BLaER1 treated with 17β-estradiol and CSF1 and Interleukin-3, amounts not matched to agents 10 nM and 100 nM (cell line): ENCODE results near the gene PCAT6.
A peak's percentile ranks its signal among the peaks of the same experiment; 100 is the strongest.

Source experiments
- H3K27ac ChIP-seq, 11 experiments: shearing (Covaris generic); formaldehyde crosslinking; 2 replicates each; pipeline ENCODE4 v1.8.1; 2022
- H3K27me3 ChIP-seq, 11 experiments: shearing (Covaris generic); formaldehyde crosslinking; 2 replicates each; pipeline ENCODE4 v1.8.1; 2022
- H3K36me3 ChIP-seq, 11 experiments: shearing (Covaris generic); formaldehyde crosslinking; 2 replicates each; pipeline ENCODE4 v1.8.1; 2022
- H3K4me1 ChIP-seq, 10 experiments: shearing (Covaris generic); formaldehyde crosslinking; 2 replicates each; pipeline ENCODE4 v1.8.1; 2022
- H3K4me2 ChIP-seq, 11 experiments: shearing (Covaris generic); formaldehyde crosslinking; 2 replicates each; pipeline ENCODE4 v1.8.1; 2022
- H3K4me3 ChIP-seq, 10 experiments: shearing (Covaris generic); formaldehyde crosslinking; 2 replicates each; pipeline ENCODE4 v1.8.1; 2022
- H3K9ac ChIP-seq, 11 experiments: shearing (Covaris generic); formaldehyde crosslinking; 2 replicates each; pipeline ENCODE4 v1.8.1; 2022
- H3K9me3 ChIP-seq, 11 experiments: shearing (Covaris generic); formaldehyde crosslinking; replicated peaks in 1 of 11; 2 replicates each; pipeline ENCODE4 v1.8.1; 2022
- H4K20me1 ChIP-seq, 11 experiments: shearing (Covaris generic); formaldehyde crosslinking; 2 replicates each; pipeline ENCODE4 v1.8.1; 2022
- Cebpa-rat ChIP-seq, 11 experiments: shearing (Covaris generic); IDR thresholded peaks; 2 replicates each; pipeline ENCODE4 v1.8.1; 2022

The PCAT6 gene

DNA sequence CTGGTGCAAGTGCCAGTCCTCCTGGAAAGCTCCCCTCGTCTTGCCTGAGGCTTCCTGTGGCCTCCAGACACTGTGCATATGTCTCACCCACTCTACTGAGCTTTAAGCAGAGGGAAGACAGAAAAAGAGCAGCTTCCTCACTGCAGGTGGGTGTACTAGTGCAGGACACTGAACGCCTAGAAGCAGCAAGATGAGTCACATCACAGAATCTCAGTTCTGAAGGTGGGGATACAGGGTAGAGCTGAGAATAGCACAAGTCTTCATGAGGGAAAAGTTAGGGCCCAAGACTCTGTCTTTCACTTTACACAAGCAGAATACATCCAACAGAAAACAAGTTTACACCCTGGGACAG, 37.4 kb downstream of the PCAT6 start:
- Histone ChIP-seq H3K9ac (0 out of 22 replicates have a peak overlapping the region, but pooled peaks of 1 of the 11 experiments have one; percentile 22), H3K4me1 (peaks cover 7 to 33% (median 29%) of the 10 kb centered on the region in 10 experiments; a peak in 17 of 20 replicates), H3K9me3 (no peaks in the 10 kb centered on the region), H3K36me3 (no peaks in the 10 kb centered on the region), H4K20me1 (no peaks in the 10 kb centered on the region), H3K4me3 (no peak overlapping the region), H3K27me3 (no peaks in the 10 kb centered on the region), H3K4me2 (peak overlapping the region in 8 of 11 experiments; percentile 9 to 60 (median 44); a peak in 14 of 22 replicates), H3K27ac (peak overlapping the region in 1 of 11 experiments; percentile 12; a peak in 1 of 22 replicates)
- no peak for TF ChIP-seq Cebpa-rat (IDR thresholded peaks at IDR 0.05)

DNA sequence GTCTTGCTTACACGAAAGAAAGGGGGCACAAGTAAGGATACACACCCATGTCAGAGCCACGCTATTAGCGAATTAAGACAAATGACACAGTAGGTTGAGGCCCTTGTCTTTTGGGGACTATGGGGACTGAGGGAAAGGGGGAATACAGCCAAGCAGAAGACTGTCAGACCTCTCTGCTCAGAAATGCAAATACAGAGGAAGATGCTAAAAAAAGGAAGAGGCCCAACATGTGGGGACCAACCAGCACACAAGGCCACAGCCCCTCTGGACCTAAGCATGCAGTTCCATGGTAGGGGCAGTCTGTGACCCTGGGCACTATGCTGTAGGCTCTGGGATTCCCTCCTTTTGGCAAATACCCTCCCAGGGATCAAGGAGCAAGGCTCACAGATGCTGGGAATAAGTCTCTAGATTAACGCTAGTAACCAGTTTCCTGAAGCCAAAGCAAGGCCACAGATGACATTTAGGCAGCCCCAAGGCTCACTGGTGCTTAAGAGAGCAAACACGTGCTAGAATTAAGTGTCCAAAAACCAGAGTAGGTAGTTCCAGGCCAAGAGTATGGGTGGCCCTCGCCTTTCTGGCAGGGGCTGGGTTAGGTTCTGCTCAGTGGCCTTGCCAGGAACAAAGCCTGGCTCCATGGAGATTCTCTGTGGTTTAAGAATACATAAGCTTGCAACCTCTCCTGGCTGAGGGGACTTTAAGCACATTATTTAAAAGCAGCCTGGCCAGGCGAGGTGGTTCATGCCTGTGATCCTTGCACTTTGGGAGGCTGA, 40.0 kb downstream of the PCAT6 start:
- peak overlapping the region in 3 of 11 experiments; percentile 5 to 7 (median 5); a peak in 3 of 22 replicates for H3K9ac ChIP-seq
- no peak overlapping the region for H3K4me3 ChIP-seq
- peak overlapping the region in 5 of 11 experiments; percentile 6 to 45 (median 15); a peak in 5 of 22 replicates for H3K27ac ChIP-seq
- no peaks in the 10 kb centered on the region for H3K27me3 ChIP-seq
- no peaks in the 10 kb centered on the region for H4K20me1 ChIP-seq
- no peaks in the 10 kb centered on the region for H3K9me3 ChIP-seq
- peaks cover 13 to 46% (median 37%) of the 10 kb centered on the region in 10 experiments; a peak in 19 of 20 replicates for H3K4me1 ChIP-seq
- no peak for TF ChIP-seq Cebpa-rat (IDR thresholded peaks at IDR 0.05)
- no peaks in the 10 kb centered on the region for H3K36me3 ChIP-seq
- H3K4me2 ChIP-seq: peak overlapping the region in 9 of 11 experiments; percentile 29 to 52 (median 46); a peak in 16 of 22 replicates

DNA sequence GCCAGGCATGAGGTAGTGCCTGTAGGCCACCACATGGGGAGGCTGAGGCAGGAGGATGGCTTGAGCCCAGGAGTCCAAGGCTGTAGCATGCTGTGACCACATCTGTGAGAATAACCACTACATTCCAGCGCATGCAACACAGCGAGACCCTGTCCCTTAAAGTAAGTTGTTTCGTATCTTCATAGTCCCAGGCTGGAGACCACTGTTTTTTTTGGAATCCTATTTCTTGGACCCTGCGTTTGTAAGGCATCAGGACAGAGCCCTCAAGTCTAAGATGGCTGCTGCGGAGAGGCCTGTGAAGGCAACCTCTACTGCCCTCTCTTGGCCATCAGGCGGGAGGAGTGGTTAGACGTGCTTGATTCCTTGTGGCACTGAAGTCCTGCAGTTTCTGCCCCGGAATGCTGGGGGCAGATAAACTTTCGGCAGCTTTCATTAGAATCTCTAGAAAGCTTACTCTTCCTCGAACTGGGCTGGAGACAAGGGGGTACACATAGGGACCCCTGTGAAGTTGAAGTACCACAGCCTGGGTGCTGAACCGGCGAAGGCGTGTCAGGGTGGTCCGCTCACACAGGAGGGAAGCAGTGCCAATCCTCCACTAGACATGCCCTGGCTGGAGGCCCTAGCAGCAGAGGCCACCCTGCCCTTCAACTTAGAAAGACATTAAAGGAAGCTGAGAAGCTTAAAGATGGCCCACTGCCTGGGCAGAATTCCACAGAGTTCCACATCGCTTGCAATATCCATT, 41.6 kb downstream of the PCAT6 start:
- no peaks in the 10 kb centered on the region for H3K36me3 ChIP-seq
- H3K4me3 ChIP-seq: no peak overlapping the region
- H3K27me3 ChIP-seq: no peaks in the 10 kb centered on the region
- no peaks in the 10 kb centered on the region for H4K20me1 ChIP-seq
- no peak overlapping the region for H3K9ac ChIP-seq
- TF ChIP-seq Cebpa-rat (IDR thresholded peaks at IDR 0.05): no peak
- H3K4me1 ChIP-seq: peaks cover 13 to 55% (median 45%) of the 10 kb centered on the region in 10 experiments; a peak in 19 of 20 replicates
- no peak overlapping the region; a peak in 1 of 22 replicates for H3K4me2 ChIP-seq
- H3K9me3 ChIP-seq: no peaks in the 10 kb centered on the region
- peak overlapping the region in 1 of 11 experiments; percentile 42; a peak in 1 of 22 replicates for H3K27ac ChIP-seq

DNA sequence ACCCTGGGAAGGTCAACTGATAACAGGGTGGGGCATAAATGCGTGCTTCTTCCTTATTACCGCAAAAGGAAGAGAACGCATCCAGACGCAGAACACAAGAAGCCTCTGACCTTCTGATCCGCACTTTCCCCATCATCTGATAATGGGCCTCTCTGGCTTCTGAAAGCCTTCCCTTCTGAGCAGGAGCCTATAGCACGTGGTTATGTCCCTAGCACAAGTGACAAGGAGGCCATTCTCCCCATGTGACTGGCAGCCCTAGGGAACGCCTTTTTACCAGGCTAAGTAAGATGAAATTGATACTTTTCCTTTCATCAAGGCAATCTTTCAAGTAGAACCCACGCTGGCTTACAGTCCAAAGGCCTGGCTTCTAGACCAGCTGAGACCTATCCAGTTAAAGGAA, 44.0 kb downstream of the PCAT6 start:
- Histone ChIP-seq H3K4me1 (peaks cover 31 to 65% (median 53%) of the 10 kb centered on the region in 10 experiments), H3K27me3 (peaks cover 6 to 12% (median 10%) of the 10 kb centered on the region in 11 experiments), H3K27ac (no peak overlapping the region), H3K36me3 (no peaks in the 10 kb centered on the region), H4K20me1 (no peaks in the 10 kb centered on the region), H3K4me3 (no peak overlapping the region), H3K9me3 (peaks cover 0 to 3% (median 0%) of the 10 kb centered on the region in 11 experiments; a peak in 2 of 22 replicates), H3K9ac (no peak overlapping the region), H3K4me2 (peak overlapping the region in 1 of 11 experiments; percentile 30; a peak in 1 of 22 replicates)
- TF ChIP-seq Cebpa-rat (IDR thresholded peaks at IDR 0.05): no peak

DNA sequence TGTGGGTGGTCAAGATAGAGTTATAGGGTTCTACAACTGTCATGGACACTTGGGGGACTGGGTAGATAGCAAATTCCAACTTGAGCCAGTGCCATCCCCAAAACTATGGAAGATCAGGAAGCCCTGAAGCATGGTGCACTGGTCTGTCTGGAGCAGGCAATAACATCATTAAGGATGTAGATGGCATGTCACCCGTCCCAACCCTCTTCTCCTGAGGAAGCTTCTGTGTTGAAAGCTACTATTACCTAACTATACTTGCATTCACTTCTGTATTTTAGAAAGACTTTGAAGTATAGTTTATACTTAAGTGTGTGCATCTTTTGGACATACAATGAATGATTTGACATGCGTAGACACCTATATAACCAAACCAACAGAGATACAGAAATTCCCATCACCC, 45.3 kb downstream of the PCAT6 start:
- Histone ChIP-seq H3K27ac (no peak overlapping the region), H3K4me3 (no peak overlapping the region), H3K4me2 (no peak overlapping the region), H3K9me3 (peaks cover 0 to 15% (median 11%) of the 10 kb centered on the region in 11 experiments; a peak in 19 of 22 replicates), H3K9ac (no peak overlapping the region), H3K27me3 (peaks cover 18 to 25% (median 23%) of the 10 kb centered on the region in 11 experiments), H3K4me1 (peaks cover 23 to 69% (median 52%) of the 10 kb centered on the region in 10 experiments), H3K36me3 (no peaks in the 10 kb centered on the region), H4K20me1 (no peaks in the 10 kb centered on the region)
- no peak for TF ChIP-seq Cebpa-rat (IDR thresholded peaks at IDR 0.05)

DNA sequence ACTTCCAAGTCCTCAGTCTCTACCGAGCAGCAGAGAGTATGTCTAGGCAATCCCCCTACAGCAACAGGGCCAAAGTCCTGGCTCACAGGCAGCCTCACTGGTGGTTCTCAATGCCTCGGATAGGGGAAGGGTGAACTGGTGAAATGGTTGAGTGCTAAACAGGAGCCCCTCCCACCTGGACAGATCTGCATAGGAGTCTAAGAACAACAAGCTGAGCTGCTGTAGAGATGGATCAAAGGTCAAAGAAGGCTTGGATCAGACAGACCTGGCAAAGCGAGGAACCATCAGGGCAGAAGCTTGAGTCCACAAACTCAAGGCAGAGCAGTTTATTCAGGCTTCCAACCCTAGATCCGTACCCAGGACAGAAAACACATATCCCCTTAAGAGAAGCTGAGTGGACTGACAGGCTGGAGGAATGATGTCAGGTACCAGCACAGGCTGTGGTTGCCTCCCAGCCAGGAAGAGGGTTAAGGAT, 46.4 kb downstream of the PCAT6 start:
- Histone ChIP-seq H4K20me1 (no peaks in the 10 kb centered on the region; a peak in 1 of 22 replicates), H3K9ac (peak overlapping the region in 2 of 11 experiments; percentile 71 to 73; a peak in 3 of 22 replicates), H3K4me1 (peaks cover 21 to 76% (median 56%) of the 10 kb centered on the region in 10 experiments), H3K4me3 (no peak overlapping the region), H3K27ac (peak overlapping the region in 7 of 11 experiments; percentile 51 to 86 (median 77); a peak in 13 of 22 replicates), H3K4me2 (peak overlapping the region in 9 of 11 experiments; percentile 62 to 86 (median 78); a peak in 18 of 22 replicates), H3K27me3 (peaks cover 30 to 36% (median 34%) of the 10 kb centered on the region in 11 experiments), H3K9me3 (peaks cover 0 to 27% (median 17%) of the 10 kb centered on the region in 11 experiments; a peak in 19 of 22 replicates), H3K36me3 (no peaks in the 10 kb centered on the region)
- TF ChIP-seq Cebpa-rat (IDR thresholded peaks at IDR 0.05): no peak

DNA sequence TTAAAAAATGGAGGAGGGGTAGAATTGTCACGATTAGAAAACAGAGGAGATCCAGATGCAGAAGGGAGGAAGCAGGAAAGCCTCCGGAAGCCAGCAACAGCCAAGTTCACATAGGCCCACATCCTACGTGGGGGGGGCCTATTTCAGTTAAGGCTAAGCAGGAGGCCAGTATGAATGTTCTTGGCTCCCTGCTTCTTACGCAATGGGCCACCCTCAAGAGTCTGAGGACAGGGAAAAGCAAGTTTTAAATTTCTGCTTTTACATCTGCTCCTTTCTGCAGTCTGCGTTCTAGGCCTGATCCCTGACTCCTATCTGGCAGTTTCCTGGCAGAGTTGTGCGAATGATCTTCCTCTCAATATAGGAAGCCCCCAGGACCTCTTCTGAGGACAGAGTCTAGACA, 47.6 kb downstream of the PCAT6 start:
- peaks cover 0 to 28% (median 17%) of the 10 kb centered on the region in 11 experiments; a peak in 19 of 22 replicates for H3K9me3 ChIP-seq
- H3K27ac ChIP-seq: peak overlapping the region in 9 of 11 experiments; percentile 49 to 86 (median 73); a peak in 18 of 22 replicates
- H3K4me2 ChIP-seq: peak overlapping the region; percentile 15 to 86 (median 73)
- H3K36me3 ChIP-seq: no peaks in the 10 kb centered on the region
- H3K27me3 ChIP-seq: peaks cover 41 to 48% (median 46%) of the 10 kb centered on the region in 11 experiments
- peak overlapping the region in 4 of 10 experiments; percentile 5 to 33 (median 28); a peak in 4 of 20 replicates for H3K4me3 ChIP-seq
- peaks cover 21 to 66% (median 54%) of the 10 kb centered on the region in 10 experiments for H3K4me1 ChIP-seq
- peaks cover 0 to 8% (median 0%) of the 10 kb centered on the region in 11 experiments; a peak in 1 of 22 replicates for H4K20me1 ChIP-seq
- H3K9ac ChIP-seq: peak overlapping the region in 9 of 11 experiments; percentile 37 to 73 (median 59); a peak in 17 of 22 replicates
- peak in 10 of 11 experiments; percentile 4 to 86 (median 58); a peak in 11 of 22 replicates for TF ChIP-seq Cebpa-rat (IDR thresholded peaks at IDR 0.05)

DNA sequence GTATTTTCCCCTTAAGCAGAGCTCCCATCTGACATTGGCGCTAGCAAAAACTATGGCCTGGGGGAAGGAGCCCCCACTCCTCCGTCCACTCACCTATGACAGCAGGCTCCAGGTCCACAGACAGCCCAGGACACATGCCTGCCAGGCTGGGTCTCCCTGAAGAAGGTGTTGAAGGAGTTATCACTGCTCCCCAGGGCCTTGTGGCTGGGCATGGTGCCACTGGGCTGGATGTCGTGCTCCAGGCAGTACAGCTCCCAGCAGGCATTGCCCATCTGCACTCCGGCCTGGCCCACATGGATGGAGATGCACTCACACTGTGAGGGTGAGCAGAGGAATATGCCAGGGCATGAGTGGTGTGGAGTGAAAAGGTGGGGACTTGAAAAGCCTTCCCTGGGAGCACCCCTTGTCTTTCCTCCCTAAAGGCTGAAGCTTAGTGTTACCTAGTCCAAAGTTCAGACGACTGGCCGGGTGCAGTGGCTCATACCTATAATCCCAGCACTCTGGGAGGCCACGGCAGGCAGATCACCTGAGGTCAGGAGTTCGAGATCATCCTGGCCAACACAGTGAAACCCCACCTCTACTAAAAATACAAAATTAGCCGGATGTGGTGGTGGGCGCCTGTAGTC, 48.1 kb downstream of the PCAT6 start:
- 0 out of 22 replicates have a peak, but pooled peaks of 1 of the 11 experiments have one; percentile 0 for TF ChIP-seq Cebpa-rat (IDR thresholded peaks at IDR 0.05)

More for the DNA sequence above, 48.1 kb downstream of the PCAT6 start:
- Histone ChIP-seq H3K36me3 (no peaks in the 10 kb centered on the region), H3K4me1 (peaks cover 16 to 60% (median 50%) of the 10 kb centered on the region in 10 experiments), H3K4me3 (peak overlapping the region in 5 of 10 experiments; percentile 5 to 33 (median 25); a peak in 4 of 20 replicates), H3K9ac (peak overlapping the region in 9 of 11 experiments; percentile 37 to 73 (median 59); a peak in 16 of 22 replicates), H3K27ac (peak overlapping the region in 9 of 11 experiments; percentile 49 to 86 (median 73); a peak in 18 of 22 replicates), H3K4me2 (peak overlapping the region; percentile 15 to 86 (median 73)), H3K27me3 (peaks cover 47 to 54% (median 52%) of the 10 kb centered on the region in 11 experiments), H4K20me1 (peaks cover 0 to 8% (median 0%) of the 10 kb centered on the region in 11 experiments; a peak in 1 of 22 replicates), H3K9me3 (peaks cover 0 to 28% (median 17%) of the 10 kb centered on the region in 11 experiments; a peak in 19 of 22 replicates)
